ENCODE results near the gene RMRP.

The RMRP gene

DNA sequence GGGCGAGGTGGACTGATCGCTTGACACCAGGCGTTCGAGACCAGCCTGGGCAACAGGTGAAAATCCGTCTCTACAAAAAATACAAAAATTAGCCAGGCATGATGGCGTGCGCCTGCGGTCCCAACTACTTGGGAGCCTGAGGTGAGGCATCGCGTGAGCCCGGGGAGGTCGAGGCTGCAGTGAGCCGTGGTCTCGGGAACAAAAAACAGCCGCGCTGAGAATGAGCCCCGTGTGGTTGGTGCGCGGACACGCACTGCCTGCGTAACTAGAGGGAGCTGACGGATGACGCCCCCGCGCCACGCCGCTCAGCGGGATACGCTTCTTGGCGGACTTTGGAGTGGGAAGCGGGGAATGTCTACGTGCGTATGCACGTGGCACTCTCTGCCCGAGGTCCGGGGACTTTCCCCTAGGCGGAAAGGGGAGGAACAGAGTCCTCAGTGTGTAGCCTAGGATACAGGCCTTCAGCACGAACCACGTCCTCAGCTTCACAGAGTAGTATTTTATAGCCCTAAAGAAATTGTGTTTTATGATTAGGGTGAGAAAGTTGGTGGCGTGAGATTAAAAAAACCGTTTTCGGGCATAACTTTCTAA, at the start of gene RMRP:
Gene RMRP (minus strand): TSS at position 474 of the 591 bp plus-strand sequence.
- peak; percentile 85 for DNase-seq

DNA sequence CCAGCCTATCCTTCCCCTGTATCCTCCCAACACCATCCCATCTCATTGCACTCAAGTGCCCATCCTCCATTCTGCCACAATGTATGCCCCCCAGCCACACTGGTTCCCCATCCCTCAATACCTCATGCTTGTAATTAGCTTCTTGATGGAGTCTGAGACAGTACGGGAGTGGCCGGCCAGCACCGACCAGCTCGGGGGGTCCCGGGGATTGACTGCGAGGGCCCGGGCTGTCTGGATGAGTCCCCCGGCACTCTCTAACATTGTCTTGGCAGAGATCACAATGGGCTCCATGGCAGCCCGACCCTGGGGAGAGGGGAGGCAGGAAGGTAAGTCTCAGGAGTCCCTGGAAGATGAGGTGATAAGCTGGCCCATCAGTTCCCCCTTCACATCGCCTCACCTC, 49.1 kb upstream of the RMRP start:
- DNase-seq, result no peak

DNA sequence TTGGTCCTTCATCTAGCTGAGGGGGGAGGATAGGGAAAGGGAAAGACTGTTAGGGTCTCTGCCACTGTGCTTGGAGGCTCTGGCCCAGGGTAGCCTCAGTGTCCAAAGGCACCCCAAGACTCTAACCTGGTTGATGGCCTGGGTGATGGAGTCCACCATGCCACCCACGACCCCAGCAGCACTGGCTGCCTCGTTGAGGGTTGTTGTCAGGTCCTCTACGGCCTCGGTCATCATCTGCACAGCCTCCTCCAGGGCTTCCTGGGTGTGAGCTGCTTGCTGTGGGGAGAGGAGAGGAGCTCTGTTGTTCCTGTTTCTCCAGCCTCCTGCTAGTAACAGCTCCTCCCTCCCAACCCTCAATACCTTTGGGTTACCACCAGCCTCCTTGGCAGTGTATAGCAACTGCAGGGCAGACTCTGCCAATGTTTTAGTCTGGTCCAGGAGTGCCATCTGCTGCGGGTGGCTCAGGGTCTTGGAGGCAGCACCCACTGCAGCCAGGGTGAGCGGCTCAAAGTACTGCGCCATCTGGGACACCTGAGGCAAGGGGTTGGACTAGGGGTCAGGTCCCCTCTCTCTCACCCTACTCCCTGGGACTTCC, 48.1 kb upstream of the RMRP start:
- no peak for DNase-seq

DNA sequence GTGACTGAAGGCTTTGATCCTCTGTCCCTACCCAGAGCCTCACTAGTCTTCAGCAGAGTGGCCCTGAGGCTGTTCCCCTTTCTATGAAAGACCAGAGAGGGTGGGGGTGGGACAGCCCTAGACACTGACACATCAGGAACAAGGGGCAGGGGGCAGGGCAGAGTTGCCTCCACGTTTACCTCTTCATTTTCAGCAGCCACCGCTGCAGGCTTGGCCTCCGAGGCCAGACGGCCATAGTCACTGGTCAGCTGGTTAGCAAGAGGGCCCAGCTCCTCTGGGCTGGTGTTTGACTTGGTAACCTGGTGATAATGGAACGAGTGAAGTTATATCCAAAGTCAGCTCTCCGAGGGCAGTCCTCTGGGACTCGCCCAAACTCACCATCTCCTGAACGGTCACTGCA, 47.6 kb upstream of the RMRP start:
- no peak for DNase-seq

DNA sequence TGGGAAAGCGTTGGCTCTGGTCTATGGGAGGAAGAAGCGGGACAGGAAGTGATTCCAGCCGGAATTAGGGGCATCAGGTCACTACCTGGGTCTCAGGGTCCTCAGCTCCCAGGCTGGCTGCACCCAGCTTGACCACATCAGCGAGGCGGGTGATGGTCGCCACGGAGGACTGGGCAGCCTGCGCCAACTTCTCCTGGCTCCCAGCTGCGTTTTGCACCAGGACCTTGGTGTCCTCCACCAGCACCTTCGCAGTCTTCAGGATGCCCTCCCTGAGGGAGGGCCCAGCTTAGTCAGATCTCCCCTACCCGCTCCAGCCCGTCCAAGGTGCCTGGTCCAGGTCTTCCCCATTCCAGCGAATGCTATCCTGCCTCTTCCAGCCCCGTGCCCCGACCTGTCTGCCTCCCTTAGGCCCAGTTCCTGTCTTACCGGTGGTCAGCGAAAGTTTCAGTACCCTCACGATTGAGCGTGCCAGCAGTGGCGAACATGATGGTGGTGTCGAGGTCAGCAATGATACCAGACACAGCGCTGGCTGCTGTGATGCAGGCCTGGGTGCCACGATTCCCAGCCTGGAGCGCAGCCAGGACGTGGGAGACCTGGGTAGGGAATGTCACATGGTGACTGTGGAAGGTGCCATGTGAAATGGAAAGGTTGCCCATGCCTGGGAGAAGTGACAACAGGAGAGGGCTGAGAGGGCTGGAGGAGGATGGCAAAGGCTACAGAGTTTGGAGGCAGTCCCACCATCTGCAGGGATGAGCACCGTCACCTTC, 46.3 kb upstream of the RMRP start:
- DNase-seq, result no peak

DNA sequence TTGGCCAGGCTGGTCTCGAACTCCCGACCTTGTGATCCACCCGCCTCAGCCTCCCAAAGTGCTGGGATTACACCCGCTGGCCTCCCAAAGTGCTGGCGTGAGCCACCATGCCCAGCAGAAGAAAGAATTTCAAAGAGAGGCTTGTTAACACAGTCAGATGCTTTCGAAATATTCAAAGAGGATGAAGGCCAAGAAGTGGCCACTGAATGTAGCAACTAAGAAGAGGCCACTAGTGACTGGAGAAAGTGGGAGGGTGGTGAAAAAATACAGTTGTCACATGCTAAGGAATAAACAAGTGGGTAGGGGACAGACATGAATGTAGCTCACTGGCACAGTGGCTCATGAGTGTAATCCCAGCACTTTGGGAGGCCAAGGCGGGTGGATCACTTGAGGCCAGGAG, 44.9 kb upstream of the RMRP start:
- DNase-seq, result no peak

DNA sequence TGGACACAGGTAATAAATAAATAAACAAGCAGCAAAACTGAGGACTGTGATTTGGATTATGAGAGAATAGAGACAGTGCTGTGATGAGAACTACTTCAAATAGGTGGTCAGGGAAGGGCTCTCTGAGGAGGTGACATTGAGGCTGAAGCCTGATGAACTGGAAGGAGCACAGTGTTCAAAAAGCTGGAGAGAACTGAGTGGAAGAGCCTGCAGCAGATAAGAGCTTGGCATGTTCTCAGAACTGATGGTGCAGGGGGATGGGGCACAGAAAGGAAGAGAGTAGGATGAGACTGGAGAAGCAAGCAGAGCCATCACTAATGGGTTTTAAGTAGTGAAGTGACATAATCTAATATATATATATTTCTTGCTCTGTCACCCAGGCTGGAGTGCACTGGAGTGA, 43.1 kb upstream of the RMRP start:
- DNase-seq, result no peak

DNA sequence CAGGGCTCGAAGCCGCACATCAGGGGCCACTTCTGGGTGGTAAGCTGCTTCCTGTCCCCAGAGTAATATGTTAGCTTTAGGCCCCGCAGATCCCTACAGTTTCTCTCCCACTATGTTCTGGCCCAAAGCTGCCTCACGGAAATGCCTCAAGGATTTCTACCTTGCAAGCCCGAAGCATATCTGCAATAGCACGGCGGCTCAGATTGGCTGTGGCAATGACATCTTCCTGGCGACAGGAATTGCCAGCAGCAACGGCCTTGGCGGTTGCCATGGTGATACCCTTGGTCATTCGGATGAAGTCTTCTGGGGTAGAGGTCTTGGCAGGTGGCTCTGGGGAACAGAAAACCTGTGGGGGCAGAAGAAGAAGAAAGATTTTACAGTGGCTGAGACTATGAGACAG, 42.2 kb upstream of the RMRP start:
- DNase-seq, result no peak

DNA sequence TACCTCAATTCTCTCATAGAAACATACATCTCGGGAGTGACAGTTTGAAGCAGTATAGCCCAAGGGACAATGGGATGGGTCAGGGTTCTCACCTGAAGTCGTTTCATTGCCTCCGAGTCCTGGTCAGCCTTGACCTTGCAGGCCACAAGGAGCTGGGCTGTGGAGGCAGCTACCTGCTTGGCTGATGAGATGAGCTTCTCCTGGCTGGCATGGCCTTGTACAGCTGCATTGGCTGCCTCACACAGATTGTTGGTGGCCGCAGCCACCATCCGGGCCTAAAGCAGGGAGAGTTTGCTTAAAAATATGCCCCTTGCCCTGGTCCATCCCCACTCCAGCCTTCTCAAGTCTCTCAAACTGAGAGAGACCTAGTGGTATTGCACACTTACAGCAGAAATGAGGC, 40.4 kb upstream of the RMRP start:
- no peak for DNase-seq

DNA sequence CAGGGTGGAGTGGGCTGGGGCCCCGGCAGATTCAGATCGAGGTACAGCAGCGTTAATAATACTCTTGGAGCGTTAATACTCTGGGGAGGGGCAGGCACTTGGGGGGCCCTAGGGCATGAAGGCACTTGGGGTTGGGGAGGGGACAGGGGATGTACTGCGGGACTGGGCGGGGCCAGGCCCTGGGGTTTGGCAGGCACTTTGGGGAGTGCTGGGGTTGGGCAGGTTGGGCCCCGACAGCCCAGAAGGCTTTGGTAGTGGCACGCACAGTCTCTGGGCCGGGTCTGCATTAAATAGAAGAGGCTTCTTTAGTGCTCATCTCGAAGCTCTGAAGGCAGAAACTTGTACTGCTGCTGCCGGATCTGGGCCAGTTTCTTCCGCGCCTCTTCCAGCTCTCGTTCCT, 39.7 kb upstream of the RMRP start:
- DNase-seq, result no peak

DNA sequence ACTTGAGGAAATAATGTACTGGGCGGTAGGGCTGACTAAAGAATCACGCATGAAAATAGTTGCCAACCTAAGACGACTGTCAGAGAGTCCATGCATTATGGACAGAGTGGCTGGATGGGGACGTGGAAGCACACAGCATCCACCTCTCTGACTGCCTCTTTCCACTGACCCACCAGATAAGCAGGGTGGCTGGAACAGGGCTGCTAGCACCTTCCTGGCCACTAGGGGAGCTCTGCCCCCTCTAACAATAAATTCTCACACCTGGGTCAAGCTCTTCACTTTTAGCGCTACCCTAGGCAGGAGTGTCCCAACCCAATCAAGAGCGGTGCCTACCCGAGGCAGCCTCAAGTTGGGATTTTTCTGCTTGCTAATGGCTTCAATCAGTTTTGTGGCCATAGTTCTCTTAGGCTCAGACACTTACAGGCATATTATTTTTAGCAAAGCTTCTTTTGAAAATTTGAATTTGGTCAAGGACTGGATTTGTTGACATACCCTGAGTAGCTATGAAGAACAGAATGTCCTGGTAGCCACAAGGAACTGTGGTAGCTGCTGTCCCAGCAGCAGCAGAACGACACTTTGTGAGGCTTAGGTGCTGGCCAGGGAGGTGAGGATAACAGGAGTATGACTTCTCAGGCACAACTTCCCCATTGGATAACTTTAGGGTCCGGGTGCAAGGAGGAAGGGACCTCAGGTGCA, 38.8 kb upstream of the RMRP start:
- DNase-seq, result peak; percentile 66

DNA sequence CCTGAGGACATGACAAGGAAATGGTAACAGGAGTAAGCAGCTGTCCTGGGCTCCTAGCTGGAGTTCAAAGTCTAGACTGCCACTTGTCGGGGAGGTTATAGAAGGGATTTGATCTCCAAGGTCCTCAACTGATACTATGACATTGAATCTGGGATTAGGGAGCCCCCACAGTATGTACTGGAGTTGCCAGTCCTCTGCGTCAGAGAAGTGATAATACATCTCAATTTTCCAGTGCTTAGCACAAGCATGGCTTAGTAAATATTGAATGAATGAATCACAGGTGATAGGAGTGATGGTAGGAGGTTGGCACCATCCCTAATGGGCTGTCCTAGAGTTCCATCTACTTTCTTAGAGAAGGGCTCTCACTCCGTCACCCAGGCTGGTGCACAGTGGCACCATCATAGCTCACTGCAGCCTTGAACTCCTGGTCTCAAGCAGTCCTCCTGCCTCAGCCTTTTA, 38.2 kb upstream of the RMRP start:
- no peak for DNase-seq

DNA sequence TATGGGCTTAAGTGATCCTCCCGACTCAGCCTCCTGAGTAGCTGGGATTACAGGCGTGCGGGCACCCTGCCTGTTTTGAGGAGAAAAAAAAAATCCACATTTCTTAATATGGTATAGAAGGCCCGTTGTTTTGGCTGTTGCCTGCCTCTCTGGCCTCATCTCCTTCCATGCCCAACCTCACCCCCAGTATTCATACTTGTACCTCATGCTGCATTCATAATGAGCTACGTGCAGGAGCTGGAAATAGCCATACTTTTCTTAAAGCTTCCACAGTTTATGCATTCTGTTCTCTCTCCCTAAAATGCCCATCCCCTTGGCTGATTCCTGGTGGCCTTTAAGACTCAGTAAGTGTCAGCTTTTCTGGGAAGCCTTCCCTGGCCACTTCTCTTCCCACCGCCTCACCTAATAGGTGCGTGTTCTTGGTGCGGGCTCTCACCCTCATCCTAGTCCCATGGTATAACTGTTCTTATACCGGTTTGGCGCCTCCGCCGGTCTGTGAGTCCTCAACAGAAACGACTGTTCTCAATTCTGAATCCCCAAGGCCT, 34.0 kb upstream of the RMRP start:
- DNase-seq, result no peak

DNA sequence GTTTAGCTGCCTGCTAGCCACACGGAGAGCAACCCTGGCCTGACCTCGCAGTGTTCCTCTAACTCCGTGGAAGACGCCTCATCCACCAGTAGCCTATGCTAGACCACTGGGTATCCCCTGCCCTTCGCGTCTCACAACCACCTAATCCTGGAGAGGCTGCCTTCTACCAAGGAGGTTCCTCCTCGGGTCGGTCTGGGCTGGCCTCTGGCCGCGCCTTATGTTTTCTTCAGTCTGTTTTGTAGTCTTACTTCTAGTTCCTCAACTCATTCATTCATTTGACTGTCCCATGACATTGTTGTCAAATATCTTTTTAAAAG, 33.5 kb upstream of the RMRP start:
- no peak for DNase-seq

DNA sequence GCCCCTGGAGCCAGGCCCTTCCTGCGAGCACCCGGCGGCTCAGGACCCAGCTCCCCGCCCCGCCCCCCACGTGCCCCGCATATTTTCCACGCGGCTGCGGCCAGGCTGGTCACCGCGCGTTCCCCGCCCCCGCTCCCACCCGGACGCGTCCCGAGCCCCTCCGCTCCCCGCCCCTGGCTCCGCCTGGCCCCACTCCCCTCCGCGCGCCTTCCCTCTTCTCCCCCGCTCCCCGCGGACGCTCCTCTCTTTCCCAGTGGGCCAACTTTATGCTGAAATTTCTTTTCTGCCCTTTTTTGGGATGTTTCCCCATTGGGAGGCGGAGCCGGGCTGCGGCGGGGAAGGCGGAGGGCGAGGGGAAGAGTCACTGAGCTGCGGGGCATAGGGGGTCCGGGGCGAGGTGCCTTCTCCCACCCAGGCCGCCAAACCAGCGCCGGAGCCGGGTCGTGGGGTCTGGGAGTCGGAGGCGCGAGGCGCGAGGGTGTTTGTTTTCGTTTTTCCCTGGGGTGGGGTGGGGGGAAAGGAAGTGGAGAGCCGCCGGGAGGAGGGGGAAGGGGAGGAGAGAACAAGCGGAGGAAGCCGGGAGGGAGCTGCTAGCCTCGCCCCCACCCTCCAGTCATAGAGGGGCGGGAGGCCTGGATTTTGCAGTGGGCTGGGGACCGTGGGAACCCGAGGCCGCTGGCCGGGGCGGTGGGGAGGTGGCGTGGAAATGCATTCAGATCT, 33.0 kb upstream of the RMRP start:
- peak; percentile 75 for DNase-seq

DNA sequence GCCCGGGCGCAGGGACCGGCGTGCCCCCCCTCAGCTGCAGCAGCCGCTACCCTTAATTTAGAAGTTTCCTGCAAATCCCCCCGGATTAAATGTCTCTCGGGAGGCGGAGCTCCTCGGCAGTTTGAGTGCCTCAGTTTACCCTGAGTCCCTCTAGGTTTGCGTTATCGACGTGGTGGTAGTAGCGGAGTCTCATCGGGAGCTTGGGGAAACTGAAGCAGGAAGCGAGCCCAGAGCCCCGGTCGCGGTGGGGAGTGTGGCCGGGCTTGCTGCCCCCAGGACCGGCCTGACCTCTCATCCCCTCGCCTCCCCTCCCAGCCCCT, 32.4 kb upstream of the RMRP start:
- no peak for DNase-seq

DNA sequence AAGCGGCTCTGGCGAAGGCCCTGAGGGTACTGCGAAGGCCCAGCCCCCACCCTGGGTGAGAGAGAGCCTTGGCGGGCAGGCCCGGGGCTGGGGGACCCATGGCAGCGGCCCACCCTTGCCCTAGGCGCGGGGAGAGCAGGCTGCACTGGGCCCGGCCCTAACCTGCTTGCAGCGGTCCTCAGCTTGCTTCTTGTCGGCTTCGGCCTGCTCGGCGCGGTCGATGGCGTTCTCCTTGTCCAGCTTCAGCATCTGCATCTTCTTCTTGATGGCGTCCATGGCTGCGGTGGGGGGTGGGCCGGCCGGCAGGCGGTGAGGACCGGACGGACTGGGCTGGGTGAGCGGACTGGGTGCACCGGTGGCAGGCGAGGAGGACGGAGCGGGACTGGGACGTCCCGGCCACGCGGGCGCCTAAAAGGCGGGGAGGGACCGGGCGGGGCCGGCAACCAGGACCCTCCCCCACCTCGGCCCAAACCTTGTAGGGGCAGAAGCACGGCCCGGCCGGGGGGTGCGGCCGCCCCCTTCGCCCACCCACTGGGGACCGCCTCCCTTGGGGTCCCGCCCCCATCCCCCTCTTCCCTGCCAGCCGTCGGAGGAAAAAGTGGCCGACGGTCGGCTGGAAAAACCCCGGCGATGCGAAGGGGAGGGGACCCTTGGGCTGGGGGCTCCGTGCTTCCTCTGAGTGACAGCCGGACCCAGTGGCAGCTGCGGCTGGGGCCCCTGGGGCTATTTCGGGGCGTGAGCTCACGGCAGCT, 31.9 kb upstream of the RMRP start, which contains the start of gene TPM2:
Gene TPM2 (minus strand): TSS at position 384 of the 752 bp plus-strand sequence. CDS start 108 bp downstream, at position 276.
- DNase-seq, result peak; percentile 81

DNA sequence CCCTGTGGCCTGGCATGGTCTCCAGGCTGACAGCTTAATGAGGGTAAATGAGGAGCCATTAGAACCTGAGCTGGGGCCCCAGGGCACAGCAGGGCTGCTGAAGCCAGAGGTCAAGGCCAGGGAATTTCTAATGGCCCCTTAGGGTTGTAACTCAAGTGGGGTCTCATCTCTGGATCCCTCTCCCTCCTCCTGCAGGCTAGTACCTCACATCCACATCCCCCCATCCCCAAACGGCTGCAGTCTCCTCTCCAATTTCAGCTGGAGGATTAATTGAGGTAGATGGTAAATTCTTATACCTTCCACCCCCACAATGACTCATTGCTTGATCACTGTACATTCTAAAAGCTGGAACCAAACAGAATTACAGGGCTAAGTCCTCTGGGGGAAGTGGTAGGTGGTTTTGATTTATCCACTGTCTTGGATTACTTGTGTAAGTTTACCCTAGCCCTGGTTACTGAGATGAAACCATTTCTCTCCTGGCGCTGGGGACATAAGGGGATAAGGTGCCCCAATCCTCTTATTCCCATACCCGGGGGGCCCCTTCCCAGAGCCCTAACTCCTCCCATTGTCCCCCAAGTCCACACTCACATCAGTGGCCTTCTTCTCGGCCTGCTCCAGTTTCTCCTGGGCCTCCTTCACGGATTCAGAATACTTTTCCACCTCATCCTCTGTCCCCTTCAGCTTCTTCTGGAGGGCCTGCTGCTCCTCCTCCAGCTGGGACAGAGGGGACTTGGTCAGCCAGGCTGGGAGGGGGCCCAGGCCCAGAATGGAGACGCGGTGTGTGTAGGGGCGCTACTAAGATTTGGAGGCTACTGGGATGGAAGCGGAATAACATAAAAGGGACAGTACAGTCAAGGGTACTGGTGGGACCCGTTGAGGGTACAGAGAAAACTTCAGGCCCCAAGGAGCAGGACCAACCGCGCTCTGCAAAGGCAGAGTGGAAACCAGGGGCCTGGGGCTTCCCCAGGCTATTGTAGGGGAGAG, 31.0 kb upstream of the RMRP start:
- DNase-seq, result no peak

DNA sequence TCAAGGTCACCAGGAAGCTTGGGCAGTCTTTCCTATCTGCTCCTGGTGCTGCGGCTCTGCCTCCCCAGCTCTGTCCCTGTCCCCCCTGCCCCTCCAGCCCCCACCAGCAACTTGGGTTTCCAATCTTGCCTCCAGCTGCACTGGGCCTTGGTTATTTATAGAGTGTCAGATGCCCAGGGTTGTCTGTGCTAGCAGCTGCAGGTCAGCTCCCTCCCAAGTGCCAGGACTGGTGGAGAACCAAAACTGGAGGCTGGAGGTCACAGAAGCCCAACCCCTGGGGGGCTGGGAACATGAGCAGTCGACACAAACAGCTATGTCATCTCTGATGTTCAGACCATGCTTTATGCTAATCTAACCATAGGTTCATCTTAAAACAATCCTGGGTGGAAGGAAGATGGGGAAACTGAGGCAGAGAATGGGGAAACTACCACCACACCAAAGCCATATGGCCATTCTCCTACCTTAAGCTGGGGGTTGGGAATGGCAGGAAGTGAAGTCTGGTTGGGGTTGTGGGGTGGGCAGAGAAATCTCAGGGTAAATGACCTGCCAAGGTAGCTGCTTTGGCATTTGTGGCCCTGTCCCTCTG, 30.2 kb upstream of the RMRP start:
- no peak for DNase-seq

DNA sequence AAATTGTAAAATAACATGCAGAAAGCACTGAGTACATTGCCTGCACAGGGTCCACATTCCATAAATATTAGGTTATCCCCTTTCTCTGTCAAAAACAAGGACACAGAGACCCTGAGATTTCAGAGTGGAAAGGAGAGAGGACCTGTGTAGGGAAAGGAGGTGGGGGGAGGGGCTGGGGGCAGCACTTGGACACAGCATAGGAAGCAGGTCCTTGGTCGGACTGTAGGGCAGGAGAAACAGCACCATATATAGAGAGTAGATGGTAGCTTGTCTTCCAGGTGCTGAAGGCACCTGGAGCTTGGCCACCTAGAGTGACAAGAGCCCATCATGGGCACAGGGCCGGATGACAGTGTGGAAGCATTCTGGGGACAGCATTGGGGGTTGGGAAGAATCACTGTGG, 29.5 kb upstream of the RMRP start:
- DNase-seq, result no peak

All from 8988T (cell line).